GM12873 (cell line): ENCODE results near the gene NBL1.

ENCODE experiments used
- CTCF ChIP-seq: IDR thresholded peaks from 2 replicates; pipeline ENCODE4 v1.5.1; 2012; ENCODE audit warnings: low read depth, mild to moderate bottlenecking, moderate library complexity, low read length, control low read depth; ENCODE audit not compliant: insufficient read depth; ENCODE audit errors: missing control alignments

The NBL1 gene

GRCh38 chr1:19665496-19666465, 21.7 kb downstream of the NBL1 start:
- TF ChIP-seq CTCF: no peak

- TF ChIP-seq CTCF: no peak
Observed at GRCh38 chr1:19668888-19669287, 24.8 kb downstream of the NBL1 start.

GRCh38 chr1:19670787-19671186, 26.7 kb downstream of the NBL1 start:
- TF ChIP-seq CTCF: no peak

GRCh38 chr1:19672237-19672636, 28.1 kb downstream of the NBL1 start:
- no peak for TF ChIP-seq CTCF

- TF ChIP-seq CTCF: no peak
Observed at GRCh38 chr1:19675797-19676196, 31.7 kb downstream of the NBL1 start.

- TF ChIP-seq CTCF: no peak
Observed at GRCh38 chr1:19676438-19676922, 32.4 kb downstream of the NBL1 start.

GRCh38 chr1:19678493-19678892, 34.4 kb downstream of the NBL1 start:
- TF ChIP-seq CTCF: no peak
